ENCODE measurements around the gene WWP2. TPM values are rescaled to one million over a fixed set of nuclear protein-coding genes. Genes with fewer than 3 reads are reported as not detected.

WWP2 gene
- polyA plus RNA-seq, 3 donors = 29.6 to 54.4 (median 46.0) TPM

DNA sequence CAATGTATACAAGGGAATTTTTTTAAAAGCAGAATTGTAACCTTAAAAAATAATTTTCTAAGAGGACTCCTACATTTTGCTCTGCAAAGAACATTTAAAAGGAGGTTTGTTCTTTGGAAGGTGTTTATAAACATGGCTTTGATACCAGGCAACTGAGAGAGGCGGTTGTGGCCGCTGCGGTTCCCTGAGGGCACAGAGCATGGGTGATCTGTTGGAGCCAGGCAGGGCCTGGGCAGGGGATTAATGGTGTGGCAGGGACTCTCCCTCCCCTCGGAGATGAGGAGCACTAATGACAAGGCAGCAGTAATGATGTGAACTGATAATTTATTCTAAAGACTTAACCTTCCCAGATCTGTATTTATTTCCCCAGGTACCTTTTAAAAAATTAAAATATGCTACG, 65.4 kb downstream of the WWP2 start:
- Histone ChIP-seq H3K4me1 (ENCODE audit: control insufficient read depth in 1 of 2, insufficient read depth in 2 of 2, low read length in 2 of 2) (peaks cover 0 to 8% of the 10 kb centered on the region in 2 donors), H3K4me3 (replicated peaks in 1 of 3; ENCODE audit: low read depth in 2 of 3, low read length in 3 of 3) (no peak overlapping the region), H2AFZ (ENCODE audit: insufficient read depth, low read depth, low read length, poor library complexity, severe bottlenecking) (no peak overlapping the region), H3K27ac (ENCODE audit: low read depth in 1 of 2, low read length in 2 of 2) (no peak overlapping the region), H3K79me2 (ENCODE audit: insufficient read depth, low read length) (no peaks in the 10 kb centered on the region), H4K20me1 (ENCODE audit: insufficient read depth, low read length) (peaks cover 30% of the 10 kb centered on the region), H3K9ac (ENCODE audit: insufficient read depth, low read length, poor library complexity, severe bottlenecking) (no peak overlapping the region), H3K4me2 (replicated peaks; ENCODE audit: extremely low read depth, low read length, poor library complexity, severe bottlenecking) (no peak overlapping the region), H3K27me3 (ENCODE audit: control insufficient read depth in 2 of 2, insufficient read depth in 2 of 2, low read length in 2 of 2) (no peaks in the 10 kb centered on the region), H3K36me3 (replicated peaks in 1 of 2; ENCODE audit: control insufficient read depth in 1 of 2, insufficient read depth in 2 of 2, low read length in 2 of 2) (peaks cover 33 to 53% of the 10 kb centered on the region in 2 donors), H3K9me3 (replicated peaks in 1 of 2; ENCODE audit: control insufficient read depth in 1 of 2, insufficient read depth in 1 of 2, low read length in 2 of 2) (no peaks in the 10 kb centered on the region)
- TF ChIP-seq, protein P1, sequence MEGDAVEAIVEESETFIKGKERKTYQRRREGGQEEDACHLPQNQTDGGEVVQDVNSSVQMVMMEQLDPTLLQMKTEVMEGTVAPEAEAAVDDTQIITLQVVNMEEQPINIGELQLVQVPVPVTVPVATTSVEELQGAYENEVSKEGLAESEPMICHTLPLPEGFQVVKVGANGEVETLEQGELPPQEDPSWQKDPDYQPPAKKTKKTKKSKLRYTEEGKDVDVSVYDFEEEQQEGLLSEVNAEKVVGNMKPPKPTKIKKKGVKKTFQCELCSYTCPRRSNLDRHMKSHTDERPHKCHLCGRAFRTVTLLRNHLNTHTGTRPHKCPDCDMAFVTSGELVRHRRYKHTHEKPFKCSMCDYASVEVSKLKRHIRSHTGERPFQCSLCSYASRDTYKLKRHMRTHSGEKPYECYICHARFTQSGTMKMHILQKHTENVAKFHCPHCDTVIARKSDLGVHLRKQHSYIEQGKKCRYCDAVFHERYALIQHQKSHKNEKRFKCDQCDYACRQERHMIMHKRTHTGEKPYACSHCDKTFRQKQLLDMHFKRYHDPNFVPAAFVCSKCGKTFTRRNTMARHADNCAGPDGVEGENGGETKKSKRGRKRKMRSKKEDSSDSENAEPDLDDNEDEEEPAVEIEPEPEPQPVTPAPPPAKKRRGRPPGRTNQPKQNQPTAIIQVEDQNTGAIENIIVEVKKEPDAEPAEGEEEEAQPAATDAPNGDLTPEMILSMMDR (IDR thresholded peaks at IDR 0.05) = no peak
- Mint-ChIP-seq H3K4me3 (no peak overlapping the region), H3K27me3 (ENCODE audit: low read depth in 3 of 3) (no peaks in the 10 kb centered on the region), H3K27ac (peak overlapping the region in 3 of 7 donors; percentile 13 to 41 (median 22)), H3K4me1 (peaks cover 9% of the 10 kb centered on the region), H3K9me3 (no peaks in the 10 kb centered on the region), H3K36me3 (peaks cover 49 to 78% of the 10 kb centered on the region in 2 donors)
- WGBS (ENCODE audit: insufficient coverage) = 96% methylated on average over 4 of the region's 5 CpGs
- DNase-seq = no peak
- intact Hi-C loops (cut with micrococcal nuclease) = no loop called here

DNA sequence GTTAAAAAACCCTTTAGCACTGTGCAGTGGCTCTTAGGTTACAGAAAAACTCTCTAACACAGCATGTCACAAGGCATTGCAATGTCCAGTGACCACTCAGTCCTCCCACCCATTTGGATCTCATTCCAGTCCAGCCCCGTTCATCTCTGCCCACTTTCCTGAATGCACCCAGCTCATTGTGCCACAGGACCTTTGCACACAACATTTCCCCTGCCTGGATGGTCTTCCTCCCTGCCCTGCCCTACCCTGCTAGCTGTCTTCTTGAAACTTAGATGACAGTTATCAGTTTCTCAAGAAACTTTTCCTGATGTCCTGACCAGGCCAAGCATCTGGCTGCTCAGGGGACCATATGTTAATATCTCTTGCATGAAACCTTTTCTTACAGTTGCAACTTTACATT, 67.2 kb downstream of the WWP2 start:
- Histone ChIP-seq H3K79me2 (ENCODE audit: insufficient read depth, low read length) (no peaks in the 10 kb centered on the region), H3K4me1 (ENCODE audit: control insufficient read depth in 1 of 2, insufficient read depth in 2 of 2, low read length in 2 of 2) (no peaks in the 10 kb centered on the region), H3K36me3 (replicated peaks in 1 of 2; ENCODE audit: control insufficient read depth in 1 of 2, insufficient read depth in 2 of 2, low read length in 2 of 2) (peaks cover 33 to 55% of the 10 kb centered on the region in 2 donors), H4K20me1 (ENCODE audit: insufficient read depth, low read length) (peaks cover 31% of the 10 kb centered on the region), H3K9me3 (replicated peaks in 1 of 2; ENCODE audit: control insufficient read depth in 1 of 2, insufficient read depth in 1 of 2, low read length in 2 of 2) (no peaks in the 10 kb centered on the region), H3K27ac (ENCODE audit: low read depth in 1 of 2, low read length in 2 of 2) (peak overlapping the region in 1 of 2 donors; percentile 5), H2AFZ (ENCODE audit: insufficient read depth, low read depth, low read length, poor library complexity, severe bottlenecking) (no peak overlapping the region), H3K9ac (ENCODE audit: insufficient read depth, low read length, poor library complexity, severe bottlenecking) (no peak overlapping the region), H3K4me3 (replicated peaks in 1 of 3; ENCODE audit: low read depth in 2 of 3, low read length in 3 of 3) (no peak overlapping the region), H3K4me2 (replicated peaks; ENCODE audit: extremely low read depth, low read length, poor library complexity, severe bottlenecking) (no peak overlapping the region), H3K27me3 (ENCODE audit: control insufficient read depth in 2 of 2, insufficient read depth in 2 of 2, low read length in 2 of 2) (no peaks in the 10 kb centered on the region)
- Mint-ChIP-seq H3K4me3 (no peak overlapping the region), H3K9me3 (no peaks in the 10 kb centered on the region), H3K27me3 (ENCODE audit: low read depth in 3 of 3) (no peaks in the 10 kb centered on the region), H3K4me1 (peaks cover 12% of the 10 kb centered on the region), H3K36me3 (peaks cover 48 to 75% of the 10 kb centered on the region in 2 donors), H3K27ac (peak overlapping the region in 2 of 7 donors; percentile 13 to 62)
- 93% methylated on average over 1 of the region's 1 CpG for WGBS (ENCODE audit: insufficient coverage)
- no peak for DNase-seq
- TF ChIP-seq, protein P1 (IDR thresholded peaks at IDR 0.05) = no peak
- intact Hi-C loops (cut with micrococcal nuclease) = no loop called here
